Hepatocyte (in vitro differentiated cells): ENCODE results near the gene DIAPH3. TPM values are rescaled to one million over a fixed set of nuclear protein-coding genes. Genes with fewer than 3 reads are reported as not detected.

Experiments used
- DNase-seq: peaks from one replicate; pipeline ENCODE4 v3.0.0-alpha.2; 2016; ENCODE audit warnings: low spot score
- H2AFZ ChIP-seq: fragments of 200-600 bp; sonication (generic); 2 replicates; pipeline ENCODE4 v1.6.0; 2016; ENCODE audit warnings: antibody characterized with exemption, mild to moderate bottlenecking
- H3K27ac ChIP-seq: fragments of 200-600 bp; sonication (generic); 2 replicates; pipeline ENCODE4 v1.5.1; 2016; ENCODE audit warnings: mild to moderate bottlenecking
- H3K27me3 ChIP-seq: fragments of 200-600 bp; sonication (generic); 2 replicates; pipeline ENCODE4 v1.6.1; 2016
- H3K36me3 ChIP-seq: fragments of 200-600 bp; sonication (generic); replicated peaks from 2 replicates; pipeline ENCODE4 v1.5.1; 2016; ENCODE audit warnings: low read depth; ENCODE audit not compliant: insufficient read depth
- H3K4me1 ChIP-seq: fragments of 200-600 bp; sonication (generic); 2 replicates; pipeline ENCODE4 v1.5.1; 2016; ENCODE audit warnings: mild to moderate bottlenecking, moderate library complexity; ENCODE audit not compliant: insufficient read depth
- H3K4me2 ChIP-seq: fragments of 200-600 bp; sonication (generic); 2 replicates; pipeline ENCODE4 v1.6.0; 2016
- H3K4me3 ChIP-seq: fragments of 200-600 bp; sonication (generic); 2 replicates; pipeline ENCODE4 v1.5.1; 2016; ENCODE audit warnings: mild to moderate bottlenecking
- H3K79me2 ChIP-seq: fragments of 200-600 bp; sonication (generic); 2 replicates; pipeline ENCODE4 v1.6.0; 2017; ENCODE audit warnings: mild to moderate bottlenecking
- H3K9me2 ChIP-seq: fragments of 200-600 bp; sonication (generic); replicated peaks from 2 replicates; pipeline ENCODE4 v1.6.0; 2017; ENCODE audit warnings: mild to moderate bottlenecking; ENCODE audit not compliant: insufficient read depth
- H3K9me3 ChIP-seq: fragments of 200-600 bp; sonication (generic); 2 replicates; pipeline ENCODE4 v1.5.1; 2016; ENCODE audit warnings: low read depth, mild to moderate bottlenecking
- H4K20me1 ChIP-seq: fragments of 200-600 bp; sonication (generic); 2 replicates; pipeline ENCODE4 v1.6.0; 2016; ENCODE audit warnings: mild to moderate bottlenecking; ENCODE audit not compliant: insufficient read depth, poor library complexity, severe bottlenecking
- CTCF ChIP-seq: fragments of 200-600 bp; sonication (generic); IDR thresholded peaks from 2 replicates; pipeline ENCODE4 v1.5.1; 2016; ENCODE audit warnings: antibody characterized with exemption, mild to moderate bottlenecking; ENCODE audit not compliant: poor library complexity
- EZH2 ChIP-seq: fragments of 200-600 bp; sonication (generic); IDR thresholded peaks from 2 replicates; pipeline ENCODE4 v1.6.1; 2016; ENCODE audit warnings: antibody characterized with exemption, mild to moderate bottlenecking, borderline replicate concordance
- EZH2phosphoT487 ChIP-seq: fragments of 200-600 bp; sonication (generic); IDR thresholded peaks from one replicate; pipeline ENCODE4 v1.6.1; 2018; ENCODE audit warnings: antibody characterized with exemption, mild to moderate bottlenecking, low read depth, moderate library complexity; ENCODE audit not compliant: unreplicated experiment, severe bottlenecking
- WGBS: methylation state at CpG from one replicate; pipeline ENCODE4 v1.1.6; 2016; ENCODE audit warnings: low lambda C conversion rate; ENCODE audit errors: missing lambda C conversion rate; 5-methylcytosine and 5-hydroxymethylcytosine counted together
- polyA plus RNA-seq: library from polyadenylated mRNA; unstranded; fragments of >200 nt; fragmentation: Nextera tagmentation; extraction: Ambion mirVana; gene quantifications from 2 replicates; pipeline ENCODE4 v1.2.1, GENCODE V29; 2016
- total RNA-seq: library from RNA; depleted of rRNA; stranded (reverse); fragments of >200 nt; gene quantifications from 2 replicates; pipeline ENCODE4 v1.2.3, GENCODE V29; 2014

Gene DIAPH3
- total and polyA plus RNA-seq, 2 experiments from 2014 or later = 4.7 to 7.9 TPM

- no peaks in the 10 kb centered on the region for H3K9me3 ChIP-seq
- no peak for DNase-seq
- H3K27ac ChIP-seq = no peak overlapping the region
- WGBS = 96% methylated on average over 4 of the region's 4 CpGs
- TF ChIP-seq CTCF = no peak
- TF ChIP-seq EZH2 = no peak
- no peak for TF ChIP-seq EZH2phosphoT487
- H3K79me2 ChIP-seq = no peaks in the 10 kb centered on the region
- no peak overlapping the region for H3K4me2 ChIP-seq
- H4K20me1 ChIP-seq = no peaks in the 10 kb centered on the region
- H3K27me3 ChIP-seq = no peaks in the 10 kb centered on the region
- no peaks in the 10 kb centered on the region for H3K36me3 ChIP-seq
- no peaks in the 10 kb centered on the region for H3K9me2 ChIP-seq
- H3K4me3 ChIP-seq = no peak overlapping the region
- no peaks in the 10 kb centered on the region for H3K4me1 ChIP-seq
- no peak overlapping the region for H2AFZ ChIP-seq
Measured at GRCh38 chr13:60099631-60100420, 63.9 kb downstream of the DIAPH3 start.

GRCh38 chr13:60095300-60095699, 68.4 kb downstream of the DIAPH3 start:
- no peak for DNase-seq
- Histone ChIP-seq H3K4me1 (no peaks in the 10 kb centered on the region), H2AFZ (no peak overlapping the region), H3K4me3 (no peak overlapping the region), H3K9me2 (no peaks in the 10 kb centered on the region), H3K36me3 (no peaks in the 10 kb centered on the region), H4K20me1 (no peaks in the 10 kb centered on the region), H3K79me2 (no peaks in the 10 kb centered on the region), H3K9me3 (no peaks in the 10 kb centered on the region), H3K27me3 (no peaks in the 10 kb centered on the region), H3K27ac (no peak overlapping the region), H3K4me2 (no peak overlapping the region)
- 95% methylated on average over 2 of the region's 2 CpGs for WGBS
- TF ChIP-seq EZH2phosphoT487 (no peak), CTCF (no peak)

DNA sequence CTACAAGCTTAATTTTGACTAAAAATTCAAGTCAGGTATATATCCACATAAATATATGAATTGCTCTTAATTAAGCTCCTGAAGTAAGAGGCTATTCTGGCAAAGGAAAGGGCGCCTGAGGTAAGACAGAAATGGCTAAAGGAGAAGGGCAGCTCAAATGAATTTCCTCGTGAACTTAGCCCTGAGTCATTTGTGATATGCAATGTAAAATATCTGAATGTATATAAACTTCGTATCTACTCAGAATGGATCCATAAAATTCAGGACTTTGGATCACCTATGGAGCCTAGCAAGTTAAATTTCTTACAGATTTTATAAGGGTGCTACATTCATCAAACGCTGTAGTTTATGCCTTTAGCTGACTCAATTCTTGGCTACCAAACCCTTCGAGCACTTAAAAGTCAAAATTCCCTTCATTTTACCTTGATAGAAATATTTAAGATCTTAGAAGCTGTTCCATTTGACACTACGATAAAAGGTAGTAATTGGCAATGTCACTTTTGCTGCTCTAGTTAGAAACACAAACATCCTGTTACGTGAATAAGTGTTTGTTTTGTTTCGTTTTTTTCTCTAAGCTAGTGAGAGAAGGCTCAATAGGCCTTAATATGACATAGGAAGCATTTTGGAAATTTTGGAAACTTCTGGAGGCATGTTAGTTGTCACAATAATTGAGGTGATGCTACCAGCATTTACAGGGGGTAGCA, 69.2 kb downstream of the DIAPH3 start:
- Histone ChIP-seq H4K20me1 (no peaks in the 10 kb centered on the region), H3K4me3 (no peak overlapping the region), H2AFZ (no peak overlapping the region), H3K9me3 (no peaks in the 10 kb centered on the region), H3K27ac (no peak overlapping the region), H3K4me1 (no peaks in the 10 kb centered on the region), H3K4me2 (no peak overlapping the region), H3K79me2 (no peaks in the 10 kb centered on the region), H3K27me3 (no peaks in the 10 kb centered on the region), H3K36me3 (no peaks in the 10 kb centered on the region), H3K9me2 (no peaks in the 10 kb centered on the region)
- WGBS = 96% methylated on average over 8 of the region's 8 CpGs
- no peak for DNase-seq
- TF ChIP-seq CTCF = no peak
- no peak for TF ChIP-seq EZH2phosphoT487
- no peak for TF ChIP-seq EZH2
